ENCODE measurements around the gene IL10RB.

GRCh38 chr21:33339135-33339534 lies 73.0 kb downstream of the IL10RB start:
- TF ChIP-seq CTCF (IDR thresholded peaks at IDR 0.05) = no peak
- no peak for TF ChIP-seq EZH2 (IDR thresholded peaks at IDR 0.05; ENCODE audit: borderline replicate concordance, insufficient read depth, low read depth, low read length, poor library complexity, severe bottlenecking)
